A549 (cell line): ENCODE data around the gene RCE1. TPM values are rescaled to one million over a fixed set of nuclear protein-coding genes. Genes with fewer than 3 reads are reported as not detected.

ENCODE experiments used
- ATAC-seq, 2 experiments: fragments of 200-7000 bp in 1 of 2; fragments of >200 bp in 1 of 2; cut with Nextera tagmentation in 1 of 2; cut with Tn5 transposase in 1 of 2; 3 replicates each; pipeline versions ENCODE4 v1.8.0 to v1.9.1; 2018 to 2020; ENCODE audit warnings: mild to moderate bottlenecking in 1 of 2, moderate library complexity in 1 of 2
- CTCF ChIA-PET: fragments of 300-600 bp; sonication (Branson Sonifier 250); formaldehyde crosslinking; extraction: SDS; loops from one replicate; lab custom pipeline; 2021; ENCODE audit warnings: antibody characterized with exemption, inconsistent platforms; lab: Yijun Ruan, JAX
- POLR2A ChIA-PET: fragments of 350-600 bp; formaldehyde crosslinking; extraction: SDS; loops from one replicate; lab custom pipeline; 2021; ENCODE audit warnings: antibody characterized with exemption, inconsistent platforms; lab: Yijun Ruan, JAX
- DNase-seq, 2 experiments: peaks; one replicate each; pipeline versions ENCODE4 v3.0.0 to v3.0.0-alpha.2; 2011 to 2016; ENCODE audit warnings: low read depth in 1 of 2, low spot score in 1 of 2
- FAIRE-seq: peaks from 2 replicates; lab custom pipeline; 2011; peaks lifted over from hg19 to GRCh38; lab: Jason Lieb, UNC
- H3K27ac ChIP-seq, 2 experiments: fragments of >200 bp; sonication (Bioruptor Twin); formaldehyde crosslinking; 3 replicates each; pipeline ENCODE4 v1.5.1; 2016 to 2017
- H3K4me1 ChIP-seq: fragments of >200 bp; sonication (Bioruptor Twin); formaldehyde crosslinking; 3 replicates; pipeline ENCODE4 v1.6.1; 2016
- H3K4me2 ChIP-seq: fragments of >200 bp; sonication (Bioruptor Twin); formaldehyde crosslinking; 3 replicates; pipeline ENCODE4 v1.6.1; 2016
- H3K4me3 ChIP-seq: fragments of >200 bp; sonication (Bioruptor Twin); formaldehyde crosslinking; 3 replicates; pipeline ENCODE4 v1.5.1; 2016
- H3K9me3 ChIP-seq: fragments of >200 bp; sonication (Bioruptor Twin); formaldehyde crosslinking; 3 replicates; pipeline ENCODE4 v1.6.1; 2016
- BHLHE40 ChIP-seq: IDR thresholded peaks from 2 replicates; pipeline ENCODE4 v1.6.1; 2012; ENCODE audit warnings: low read depth, low read length, inconsistent platforms
- CBX2 ChIP-seq: fragments of 200-600 bp; sonication (generic); IDR thresholded peaks from 2 replicates; pipeline ENCODE4 v1.6.1; 2016; ENCODE audit warnings: low read depth, mild to moderate bottlenecking, borderline replicate concordance
- CEBPB ChIP-seq, 2 experiments: fragments of >200 bp in 1 of 2; sonication (Bioruptor Twin) in 1 of 2; formaldehyde crosslinking in 1 of 2; IDR thresholded peaks; 2 replicates each; pipeline ENCODE4 v1.6.1; 2012 to 2016
- CHD2 ChIP-seq: fragments of 150-350 bp; IDR thresholded peaks from 2 replicates; pipeline ENCODE4 v1.6.1; 2014; ENCODE audit warnings: low read length; ENCODE audit not compliant: partially characterized antibody
- CHD4 ChIP-seq: fragments of 200-600 bp; sonication (generic); IDR thresholded peaks from 2 replicates; pipeline ENCODE4 v1.6.1; 2016; ENCODE audit warnings: antibody characterized with exemption, mild to moderate bottlenecking, borderline replicate concordance
- EHF ChIP-seq: fragments of 250-450 bp; sonication (Bioruptor Pico); IDR thresholded peaks from 2 replicates; pipeline ENCODE4 v1.5.0; 2020; ENCODE audit warnings: mild to moderate bottlenecking
- EP300 ChIP-seq, 2 experiments: fragments of >200 bp; sonication (Bioruptor Twin); formaldehyde crosslinking; IDR thresholded peaks; 2 replicates in 1 of 2; 3 replicates in 1 of 2; pipeline ENCODE4 v1.6.1; 2016 to 2017
- ESRRA ChIP-seq: fragments of 150-350 bp; IDR thresholded peaks from 2 replicates; pipeline ENCODE4 v1.6.1; 2014; ENCODE audit warnings: mild to moderate bottlenecking, low read length, borderline replicate concordance
- GATA3 ChIP-seq: IDR thresholded peaks from 2 replicates; pipeline ENCODE4 v1.6.1; 2012; ENCODE audit warnings: borderline replicate concordance
- HOXB13 ChIP-seq: fragments of 250-450 bp; sonication (Bioruptor Pico); IDR thresholded peaks from 2 replicates; pipeline ENCODE4 v1.5.0; 2020; ENCODE audit warnings: low read depth, mild to moderate bottlenecking, moderate library complexity
- JUNB ChIP-seq: fragments of >200 bp; sonication (Bioruptor Twin); formaldehyde crosslinking; IDR thresholded peaks from 2 replicates; pipeline ENCODE4 v1.6.1; 2016
- KDM5A ChIP-seq: fragments of 200-600 bp; sonication (generic); IDR thresholded peaks from 2 replicates; pipeline ENCODE4 v1.6.1; 2016; ENCODE audit warnings: antibody characterized with exemption, mild to moderate bottlenecking
- MAFK ChIP-seq: fragments of 450-650 bp; IDR thresholded peaks from 2 replicates; pipeline ENCODE4 v1.6.1; 2014; ENCODE audit not compliant: partially characterized antibody
- MAZ ChIP-seq: fragments of 150-350 bp; IDR thresholded peaks from 2 replicates; pipeline ENCODE4 v1.6.1; 2014; ENCODE audit warnings: antibody characterized with exemption, low read depth, low read length, borderline replicate concordance
- NFE2L2 ChIP-seq: fragments of 150-350 bp; conservative IDR thresholded peaks from 2 replicates; pipeline ENCODE4 v1.6.1; 2014; ENCODE audit warnings: low read length
- NPAS2 ChIP-seq: fragments of 250-450 bp; sonication (Bioruptor Pico); IDR thresholded peaks from 2 replicates; pipeline ENCODE4 v1.8.0; 2022; ENCODE audit warnings: mild to moderate bottlenecking, moderate library complexity, borderline replicate concordance
- POLR2A ChIP-seq: IDR thresholded peaks from 2 replicates; pipeline ENCODE4 v1.6.1; 2012; ENCODE audit warnings: mild to moderate bottlenecking, low read length
- POLR2AphosphoS2 ChIP-seq: conservative IDR thresholded peaks from 2 replicates; pipeline ENCODE4 v1.6.1; 2012; ENCODE audit warnings: low read length, improper control_type of control experiment, inconsistent platforms
- RFX5 ChIP-seq: fragments of 450-650 bp; IDR thresholded peaks from 2 replicates; pipeline ENCODE4 v1.7.1; 2014; ENCODE audit warnings: antibody characterized with exemption, mild to moderate bottlenecking, moderate library complexity
- SMC3 ChIP-seq: fragments of >200 bp; sonication (Bioruptor Twin); formaldehyde crosslinking; IDR thresholded peaks from 3 replicates; pipeline ENCODE4 v1.6.1; 2018; ENCODE audit warnings: inconsistent platforms
- SREBF2 ChIP-seq: fragments of 450-650 bp; IDR thresholded peaks from 2 replicates; pipeline ENCODE4 v1.6.1; 2014; ENCODE audit warnings: mild to moderate bottlenecking, moderate library complexity
- TP53 ChIP-seq: fragments of 250-450 bp; sonication (Bioruptor Pico); IDR thresholded peaks from 2 replicates; pipeline ENCODE4 v1.5.0; 2021; ENCODE audit warnings: mild to moderate bottlenecking, moderate library complexity
- ZC3H11A ChIP-seq: fragments of 450-650 bp; IDR thresholded peaks from 2 replicates; pipeline ENCODE4 v1.6.1; 2014; ENCODE audit warnings: antibody characterized with exemption, mild to moderate bottlenecking
- ZFP36 ChIP-seq: fragments of 450-650 bp; IDR thresholded peaks from 2 replicates; pipeline ENCODE4 v1.6.1; 2014; ENCODE audit warnings: borderline replicate concordance; ENCODE audit not compliant: partially characterized antibody
- WGBS: methylation state at CpG from one replicate; pipeline ENCODE4 v1.1.6; 2017; ENCODE audit errors: missing lambda C conversion rate; 5-methylcytosine and 5-hydroxymethylcytosine counted together
- polyA plus RNA-seq, 4 experiments: library from polyadenylated mRNA; depleted of rRNA in 3 of 4; stranded (reverse); fragments of >200 nt; fragmentation: RNase III in 1 of 4; extraction: RNeasy Plus Mini Kit Qiagen cat#74134 plus additional on column Dnase treatment in 1 of 4; gene quantifications; 2 replicates in 3 of 4; 3 replicates in 1 of 4; pipeline ENCODE4 v1.2.3, GENCODE V29; 2011 to 2017
- TF ChIP-seq, protein P1 (sequence below): IDR thresholded peaks from 2 replicates; pipeline ENCODE4 v1.6.1; 2012
- TF ChIP-seq, protein P2 (sequence below): fragments of >200 bp; sonication (Bioruptor Twin); formaldehyde crosslinking; IDR thresholded peaks from 3 replicates; pipeline ENCODE4 v1.6.1; 2016
- TF ChIP-seq, protein P3 (sequence below): fragments of 250-450 bp; sonication (Bioruptor Pico); IDR thresholded peaks from 2 replicates; pipeline ENCODE4 v1.5.0; 2020; ENCODE audit warnings: low read depth, mild to moderate bottlenecking, moderate library complexity

Gene RCE1
- polyA plus RNA-seq, 2 of the 4 experiments (the other 2 are of a cell fraction): 20.3 to 23.3 TPM

DNA sequence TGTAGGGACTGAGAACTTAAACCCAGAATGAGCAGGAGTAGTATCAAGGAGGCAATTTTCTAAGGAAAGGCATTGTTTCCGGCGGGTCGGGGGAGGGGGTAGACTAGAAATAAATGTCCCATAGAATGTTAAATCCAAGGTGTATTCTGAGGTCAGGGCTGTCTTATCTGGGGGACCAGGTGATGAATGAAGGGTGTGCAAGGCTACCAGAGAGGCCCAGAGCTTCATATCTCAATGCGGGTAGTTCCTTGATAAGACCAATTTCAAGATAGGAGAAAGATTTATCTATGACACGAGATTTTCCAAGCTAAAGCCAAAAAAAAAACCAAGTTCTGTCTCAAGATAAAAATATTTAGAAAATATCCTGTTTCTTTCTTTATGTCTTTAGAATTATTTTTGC is 8.3 kb upstream of the RCE1 start:
- Histone ChIP-seq H3K4me1 (peaks cover 11% of the 10 kb centered on the region), H3K4me3 (no peak overlapping the region)
- ChIA-PET POLR2A (interaction anchor here (0.9 kb wide), 1 partner anchor 8 kb away, joined by 3 read pairs; no protein-coding TSS in a partner anchor), CTCF (interaction anchor here (0.6 to 8.7 kb wide), 39 partner anchors 9 to 485 kb away, joined by 3 to 194 read pairs (median 5); partner anchors contain the start of genes NPAS4, RBM4, RCE1 and ZDHHC24)
- no peak for ATAC-seq
- TF ChIP-seq, protein P1, sequence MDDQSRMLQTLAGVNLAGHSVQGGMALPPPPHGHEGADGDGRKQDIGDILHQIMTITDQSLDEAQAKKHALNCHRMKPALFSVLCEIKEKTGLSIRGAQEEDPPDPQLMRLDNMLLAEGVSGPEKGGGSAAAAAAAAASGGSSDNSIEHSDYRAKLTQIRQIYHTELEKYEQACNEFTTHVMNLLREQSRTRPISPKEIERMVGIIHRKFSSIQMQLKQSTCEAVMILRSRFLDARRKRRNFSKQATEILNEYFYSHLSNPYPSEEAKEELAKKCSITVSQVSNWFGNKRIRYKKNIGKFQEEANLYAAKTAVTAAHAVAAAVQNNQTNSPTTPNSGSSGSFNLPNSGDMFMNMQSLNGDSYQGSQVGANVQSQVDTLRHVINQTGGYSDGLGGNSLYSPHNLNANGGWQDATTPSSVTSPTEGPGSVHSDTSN: no peak
- TF ChIP-seq CEBPB (IDR thresholded peaks at IDR 0.05) (no peak), ZFP36 (no peak), RFX5 (no peak), MAZ (no peak), NPAS2 (no peak), EHF (CRISPR knock-in tag) (no peak)
- TF ChIP-seq, all 56 proteins: peak for 0
- DNase-seq: no peak
- 92% methylated on average over 5 of the region's 5 CpGs for WGBS
- no peak overlapping the region for H3K4me2 ChIP-seq
- H3K9me3 ChIP-seq: no peaks in the 10 kb centered on the region
- no peak overlapping the region; a peak in 1 of 6 replicates for H3K27ac ChIP-seq
- no peak for FAIRE-seq

DNA sequence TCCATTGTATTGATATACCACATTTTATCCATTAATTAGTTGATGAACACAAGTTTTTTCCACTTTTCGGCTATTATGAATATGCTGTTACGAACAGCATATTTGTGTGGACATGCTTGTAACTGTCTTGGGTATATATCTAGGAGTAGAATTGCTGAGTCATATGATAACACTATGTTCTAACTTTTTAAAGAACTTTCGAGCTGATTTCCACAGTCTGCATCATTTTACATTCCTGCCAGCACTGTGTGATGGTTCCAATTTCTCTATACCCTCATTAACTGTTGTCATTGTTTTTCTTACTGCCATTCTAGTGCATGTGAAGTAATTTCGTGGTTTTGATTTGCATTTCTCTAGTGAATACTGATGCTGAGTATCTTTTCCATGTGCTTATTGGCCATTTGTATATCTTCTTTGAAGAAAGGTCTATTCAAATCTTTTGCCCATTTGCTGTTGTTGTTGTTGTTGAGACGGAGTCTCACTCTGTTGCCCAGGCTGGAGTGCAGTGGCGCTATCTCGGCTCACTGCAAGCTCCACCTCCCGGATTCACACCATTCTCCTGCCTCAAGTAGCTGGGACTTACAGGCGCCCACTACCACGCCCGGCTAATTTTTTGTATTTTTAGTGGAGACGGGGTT is 7.4 kb upstream of the RCE1 start:
- CTCF ChIA-PET: interaction anchor here (0.5 to 8.7 kb wide), 4 partner anchors 9 to 428 kb away, joined by 3 to 194 read pairs (median 16); partner anchors contain the start of genes RBM4B and RCE1
- Histone ChIP-seq H3K4me2 (no peak overlapping the region), H3K4me1 (peaks cover 20% of the 10 kb centered on the region), H3K27ac (peak overlapping the region; percentile 54 to 62; a peak in 5 of 6 replicates), H3K4me3 (no peak overlapping the region), H3K9me3 (no peaks in the 10 kb centered on the region)
- WGBS: 92% methylated on average over 12 of the region's 12 CpGs
- ATAC-seq (no peak), FAIRE-seq (no peak), DNase-seq (no peak)
- TF ChIP-seq CBX2 (no peak), MAFK (peak; percentile 97), EP300 (IDR thresholded peaks at IDR 0.05) (no peak), NFE2L2 (peak; percentile 91), CHD2 (no peak), JUNB (no peak), CHD4 (no peak)
- TF ChIP-seq, protein P2, sequence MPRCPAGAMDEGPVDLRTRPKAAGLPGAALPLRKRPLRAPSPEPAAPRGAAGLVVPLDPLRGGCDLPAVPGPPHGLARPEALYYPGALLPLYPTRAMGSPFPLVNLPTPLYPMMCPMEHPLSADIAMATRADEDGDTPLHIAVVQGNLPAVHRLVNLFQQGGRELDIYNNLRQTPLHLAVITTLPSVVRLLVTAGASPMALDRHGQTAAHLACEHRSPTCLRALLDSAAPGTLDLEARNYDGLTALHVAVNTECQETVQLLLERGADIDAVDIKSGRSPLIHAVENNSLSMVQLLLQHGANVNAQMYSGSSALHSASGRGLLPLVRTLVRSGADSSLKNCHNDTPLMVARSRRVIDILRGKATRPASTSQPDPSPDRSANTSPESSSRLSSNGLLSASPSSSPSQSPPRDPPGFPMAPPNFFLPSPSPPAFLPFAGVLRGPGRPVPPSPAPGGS: no peak
- POLR2A ChIA-PET: no interaction called here

DNA sequence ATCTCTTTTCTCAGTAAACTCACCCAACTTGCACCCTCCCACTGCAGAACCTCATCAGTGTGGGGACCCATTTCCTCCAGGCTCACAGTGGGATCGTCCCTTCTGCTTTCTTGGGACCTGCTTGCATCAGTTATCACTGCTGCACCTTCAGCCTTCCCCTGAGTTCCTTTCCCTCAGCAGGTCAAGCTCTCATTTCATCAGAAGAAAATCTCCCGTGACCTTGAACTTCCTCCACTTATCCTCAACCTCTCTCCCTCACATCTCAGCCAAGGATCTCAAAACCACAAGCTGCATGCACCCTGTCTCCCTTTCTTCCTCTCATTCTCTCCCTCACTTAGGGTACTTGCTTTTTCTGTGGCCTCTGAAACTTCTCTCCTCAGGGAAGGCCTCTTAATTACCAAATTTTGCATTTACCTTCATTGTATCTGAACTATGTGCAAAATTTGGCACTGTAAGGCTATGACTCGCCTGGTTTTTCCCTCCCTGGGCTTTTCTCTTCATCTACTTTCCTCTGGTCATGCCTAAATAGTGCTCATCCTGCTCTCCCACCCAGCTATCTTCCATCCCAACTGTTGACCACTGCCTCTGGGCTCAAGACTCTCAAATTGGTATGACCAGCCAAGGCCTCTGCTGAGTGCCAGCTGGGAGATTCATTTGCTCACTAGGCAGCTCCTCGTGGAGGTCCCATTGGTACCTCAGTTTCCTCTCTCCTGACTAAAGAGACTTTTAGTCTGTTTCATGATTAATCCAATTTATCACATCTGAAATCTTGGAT is 2.7 kb upstream of the RCE1 start:
- ATAC-seq: no peak
- WGBS: 89% methylated on average over 4 of the region's 4 CpGs
- H3K4me1 ChIP-seq: peaks cover 41% of the 10 kb centered on the region
- FAIRE-seq: no peak
- TF ChIP-seq, protein P2: no peak
- TF ChIP-seq POLR2AphosphoS2: no peak
- TF ChIP-seq HOXB13: no peak
- TF ChIP-seq RFX5: no peak
- TF ChIP-seq, protein P3, sequence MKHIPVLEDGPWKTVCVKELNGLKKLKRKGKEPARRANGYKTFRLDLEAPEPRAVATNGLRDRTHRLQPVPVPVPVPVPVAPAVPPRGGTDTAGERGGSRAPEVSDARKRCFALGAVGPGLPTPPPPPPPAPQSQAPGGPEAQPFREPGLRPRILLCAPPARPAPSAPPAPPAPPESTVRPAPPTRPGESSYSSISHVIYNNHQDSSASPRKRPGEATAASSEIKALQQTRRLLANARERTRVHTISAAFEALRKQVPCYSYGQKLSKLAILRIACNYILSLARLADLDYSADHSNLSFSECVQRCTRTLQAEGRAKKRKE (CRISPR knock-in tag): no peak
- no peak for TF ChIP-seq SREBF2
- no peak for TF ChIP-seq ESRRA
- TF ChIP-seq POLR2A: no peak
- TF ChIP-seq KDM5A: no peak
- TF ChIP-seq GATA3: no peak
- TF ChIP-seq EP300 (IDR thresholded peaks at IDR 0.05): no peak
- TF ChIP-seq ZC3H11A: no peak
- no peak for TF ChIP-seq BHLHE40
- no peak for TF ChIP-seq TP53 (CRISPR knock-in tag)
- no peak for TF ChIP-seq SMC3
- DNase-seq: no peak
- no peaks in the 10 kb centered on the region for H3K9me3 ChIP-seq
- H3K27ac ChIP-seq: peak overlapping the region in 1 of 2 experiments; percentile 43; a peak in 2 of 6 replicates
- peak overlapping the region; percentile 23; the same call in 1 of the 3 replicates for H3K4me2 ChIP-seq
- H3K4me3 ChIP-seq: no peak overlapping the region
- CTCF ChIA-PET: interaction anchor here (0.9 to 8.7 kb wide), 6 partner anchors 11 to 146 kb away, joined by 3 to 194 read pairs (median 4); partner anchors contain the start of gene C11orf86
- POLR2A ChIA-PET: interaction anchor here (0.6 to 1.1 kb wide), 2 partner anchors 16 to 30 kb away, joined by 3 to 5 read pairs; no protein-coding TSS in a partner anchor
